PC-3 (cell line): Measurements from ENCODE around the gene ACO1.

Experiments
- CTCF ChIP-seq: fragments of 300-600 bp; sonication (generic); conservative IDR thresholded peaks from 2 replicates; pipeline ENCODE4 v1.5.1; 2017; ENCODE audit warnings: antibody characterized with exemption, low read depth, mild to moderate bottlenecking, low read length
- EZH2 ChIP-seq: fragments of 300-600 bp; sonication (generic); IDR thresholded peaks from one replicate; pipeline ENCODE4 v1.6.1; 2017; ENCODE audit warnings: antibody characterized with exemption, mild to moderate bottlenecking, low read length; ENCODE audit not compliant: unreplicated experiment
- EZH2phosphoT487 ChIP-seq: fragments of 300-600 bp; sonication (generic); IDR thresholded peaks from 2 replicates; pipeline ENCODE4 v1.6.1; 2018; ENCODE audit warnings: mild to moderate bottlenecking, antibody characterized with exemption, low read length, borderline replicate concordance

GRCh38 chr9:32431196-32431595 lies 46.8 kb downstream of the ACO1 start:
- TF ChIP-seq CTCF: no peak
- no peak for TF ChIP-seq EZH2
- no peak for TF ChIP-seq EZH2phosphoT487
